Measurements from ENCODE around the gene PYURF. TPM values are rescaled to one million over a fixed set of nuclear protein-coding genes. Genes with fewer than 3 reads are reported as not detected.
A peak's percentile ranks its signal among the peaks of the same experiment; 100 is the strongest.

Gene PYURF
- total and polyA plus RNA-seq, 2 of the 4 experiments (the other 2 are of a cell fraction) = 40.2 to 43.4 TPM

- intact Hi-C loops (cut with micrococcal nuclease) (no loop called here), dilution Hi-C loops (cut with HindIII; ENCODE audit: low sequenced_read_pairs, unreplicated experiment) (no loop called here), in situ Hi-C loops (cut with MboI; ENCODE audit: low sequenced_read_pairs) (loop anchor here (5.0 to 25.0 kb wide), 3 partner anchors 286 to 588 kb away; partner anchors contain the start of gene TIGD2)
- no peak overlapping the region for H3K27ac ChIP-seq (ENCODE audit: insufficient read depth, low read length)
- no peak overlapping the region for H3K4ac ChIP-seq (ENCODE audit: low read depth, low read length)
- H3K9me3 ChIP-seq (ENCODE audit: control insufficient read depth, insufficient read depth, low read length) = no peaks in the 10 kb centered on the region
- H3K18ac ChIP-seq (ENCODE audit: low read depth, low read length) = no peak overlapping the region
- H3K56ac ChIP-seq (ENCODE audit: extremely low read depth, insufficient read depth, low read length) = no peak overlapping the region
- peaks cover 6 to 33% of the 10 kb centered on the region in 2 experiments for H3K79me1 ChIP-seq (ENCODE audit: low read depth in 1 of 2, low read length in 2 of 2)
- no peak overlapping the region for H3K4me3 ChIP-seq (ENCODE audit: insufficient read depth, low read depth, low read length)
- no peak overlapping the region for H3K23ac ChIP-seq (ENCODE audit: low read depth, low read length)
- no peak overlapping the region for H3K14ac ChIP-seq (replicated peaks; ENCODE audit: low read depth, low read length)
- H2BK120ac ChIP-seq (ENCODE audit: low read depth, low read length) = no peak overlapping the region
- H3K27me3 ChIP-seq (ENCODE audit: control insufficient read depth, insufficient read depth, low read length) = no peaks in the 10 kb centered on the region
- no peak overlapping the region for H2BK15ac ChIP-seq (ENCODE audit: low read depth, low read length)
- H3K4me1 ChIP-seq (ENCODE audit: control insufficient read depth, insufficient read depth, low read length) = peaks cover 3% of the 10 kb centered on the region
- TF ChIP-seq RCOR1 (IDR thresholded peaks at IDR 0.05; ENCODE audit: insufficient replicate concordance, low read length) = no peak
- TF ChIP-seq, protein P1, sequence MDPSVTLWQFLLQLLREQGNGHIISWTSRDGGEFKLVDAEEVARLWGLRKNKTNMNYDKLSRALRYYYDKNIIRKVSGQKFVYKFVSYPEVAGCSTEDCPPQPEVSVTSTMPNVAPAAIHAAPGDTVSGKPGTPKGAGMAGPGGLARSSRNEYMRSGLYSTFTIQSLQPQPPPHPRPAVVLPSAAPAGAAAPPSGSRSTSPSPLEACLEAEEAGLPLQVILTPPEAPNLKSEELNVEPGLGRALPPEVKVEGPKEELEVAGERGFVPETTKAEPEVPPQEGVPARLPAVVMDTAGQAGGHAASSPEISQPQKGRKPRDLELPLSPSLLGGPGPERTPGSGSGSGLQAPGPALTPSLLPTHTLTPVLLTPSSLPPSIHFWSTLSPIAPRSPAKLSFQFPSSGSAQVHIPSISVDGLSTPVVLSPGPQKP (IDR thresholded peaks at IDR 0.05; ENCODE audit: borderline replicate concordance, low read depth, low read length) = no peak
- TF ChIP-seq MXI1 (IDR thresholded peaks at IDR 0.05; ENCODE audit: borderline replicate concordance, low read depth, low read length) = no peak
- TF ChIP-seq CEBPB (IDR thresholded peaks at IDR 0.05; ENCODE audit: low read depth, low read length) = no peak
- TF ChIP-seq SMC3 (IDR thresholded peaks at IDR 0.05; ENCODE audit: low read depth, low read length) = no peak
- TF ChIP-seq, protein P2, sequence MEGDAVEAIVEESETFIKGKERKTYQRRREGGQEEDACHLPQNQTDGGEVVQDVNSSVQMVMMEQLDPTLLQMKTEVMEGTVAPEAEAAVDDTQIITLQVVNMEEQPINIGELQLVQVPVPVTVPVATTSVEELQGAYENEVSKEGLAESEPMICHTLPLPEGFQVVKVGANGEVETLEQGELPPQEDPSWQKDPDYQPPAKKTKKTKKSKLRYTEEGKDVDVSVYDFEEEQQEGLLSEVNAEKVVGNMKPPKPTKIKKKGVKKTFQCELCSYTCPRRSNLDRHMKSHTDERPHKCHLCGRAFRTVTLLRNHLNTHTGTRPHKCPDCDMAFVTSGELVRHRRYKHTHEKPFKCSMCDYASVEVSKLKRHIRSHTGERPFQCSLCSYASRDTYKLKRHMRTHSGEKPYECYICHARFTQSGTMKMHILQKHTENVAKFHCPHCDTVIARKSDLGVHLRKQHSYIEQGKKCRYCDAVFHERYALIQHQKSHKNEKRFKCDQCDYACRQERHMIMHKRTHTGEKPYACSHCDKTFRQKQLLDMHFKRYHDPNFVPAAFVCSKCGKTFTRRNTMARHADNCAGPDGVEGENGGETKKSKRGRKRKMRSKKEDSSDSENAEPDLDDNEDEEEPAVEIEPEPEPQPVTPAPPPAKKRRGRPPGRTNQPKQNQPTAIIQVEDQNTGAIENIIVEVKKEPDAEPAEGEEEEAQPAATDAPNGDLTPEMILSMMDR (conservative IDR thresholded peaks at IDR 0.05; ENCODE audit: low read depth, low read length) = peak; percentile 22; the same call in 1 of the 2 replicates
- no peak for TF ChIP-seq MAZ (IDR thresholded peaks at IDR 0.05; ENCODE audit: borderline replicate concordance, low read depth, low read length)
- H2AK9ac ChIP-seq (replicated peaks; ENCODE audit: low read depth, low read length, poor library complexity) = no peak overlapping the region
- no peak overlapping the region for H2AK5ac ChIP-seq (ENCODE audit: low read depth, low read length)
- no peak overlapping the region for H4K91ac ChIP-seq (ENCODE audit: insufficient read depth, low read depth, low read length)
- no peak overlapping the region; the same call in 1 of the 2 replicates for H2BK20ac ChIP-seq (ENCODE audit: low read depth, low read length)
- H3K36me3 ChIP-seq (ENCODE audit: control insufficient read depth, insufficient read depth, low read length) = peaks cover 3% of the 10 kb centered on the region
- no CpG with 5 or more reads among the region's 1 CpG for WGBS, 2 experiments (ENCODE audit: extremely low coverage in 2 of 2, insufficient read length in 1 of 2)
- H3K9ac ChIP-seq (ENCODE audit: low read depth, low read length) = no peak overlapping the region
- peak overlapping the region in 1 of 2 experiments; percentile 37; a peak in 1 of 4 replicates for H4K8ac ChIP-seq (ENCODE audit: low read depth in 2 of 2, low read length in 2 of 2)
- H3K9me1 ChIP-seq (ENCODE audit: insufficient read depth, low read length) = no peaks in the 10 kb centered on the region
- no peak for ATAC-seq (ENCODE audit: low read depth)
- no peak overlapping the region for H2BK5ac ChIP-seq (ENCODE audit: low read depth, low read length, poor library complexity, severe bottlenecking)
- H4K20me1 ChIP-seq (ENCODE audit: insufficient read depth, low read length) = peaks cover 8% of the 10 kb centered on the region; the same call in 1 of the 2 replicates
- CTCF ChIA-PET = interaction anchor here (0.6 to 1.4 kb wide), 3 partner anchors 11 to 133 kb away, joined by 3 to 5 read pairs (median 3); no protein-coding TSS in a partner anchor
- no TSS peak for BruUV-seq (replicated peaks)
- POLR2A ChIA-PET (ENCODE audit: unreplicated experiment) = no interaction called here
- H2AFZ ChIP-seq (replicated peaks; ENCODE audit: low read length, poor library complexity) = no peak overlapping the region
- H4K5ac ChIP-seq (ENCODE audit: low read depth, low read length) = no peak overlapping the region; the same call in 1 of the 2 replicates
- H3K4me2 ChIP-seq (ENCODE audit: low read depth, low read length) = 0 out of 2 replicates have a peak overlapping the region, but pooled peaks have one; percentile 13
- no peak for DNase-seq
Measured at GRCh38 chr4:88526221-88526815, 2.7 kb upstream of the PYURF start.
